K562 (cell line): Measurements from ENCODE around the gene GYG2. TPM values are rescaled to one million over a fixed set of nuclear protein-coding genes. Genes with fewer than 3 reads are reported as not detected.

Source experiments
- ATAC-seq: fragments of 200-7000 bp; cut with Tn5 transposase; 3 replicates; pipeline ENCODE4 v1.9.1; 2020; ENCODE audit warnings: moderate library complexity
- BruUV-seq: library from RNA; stranded (reverse); fragments of 400-500 nt; replicated peaks from 2 replicates; lab custom pipeline; 2021; lab: Mats Ljungman, UMichigan
- CTCF ChIA-PET: fragments of 300-600 bp; formaldehyde crosslinking; extraction: SDS; loops from one replicate; lab custom pipeline; 2021; ENCODE audit warnings: low intra/inter-chr PET ratio; lab: Yijun Ruan, JAX
- POLR2A ChIA-PET: fragments of 300-600, 350-650 bp; sonication (Branson Sonifier 250); formaldehyde crosslinking; extraction: SDS; loops from one replicate; lab custom pipeline; 2021; ENCODE audit warnings: antibody characterized with exemption, inconsistent platforms; lab: Yijun Ruan, JAX
- DNase-seq, 4 experiments: peaks; one replicate each; pipeline versions ENCODE4 v3.0.0 to v3.0.0-alpha.2; 2011 to 2018; ENCODE audit warnings: low spot score in 3 of 4, mixed read lengths in 3 of 4; ENCODE audit errors: extremely low read depth in 1 of 4
- FAIRE-seq: peaks from 2 replicates; lab custom pipeline; 2011; peaks lifted over from hg19 to GRCh38; lab: Jason Lieb, UNC
- H2AFZ ChIP-seq: 2 replicates; pipeline ENCODE4 v1.6.0; 2011; ENCODE audit warnings: low read depth, low read length, control low read depth, inconsistent platforms
- H3K27ac ChIP-seq: fragments of 200-600 bp; 3 replicates; pipeline ENCODE4 v1.8.0; 2011; ENCODE audit warnings: low read depth, mild to moderate bottlenecking, control low read depth, inconsistent platforms, low read length, moderate library complexity, mixed read lengths; ENCODE audit errors: extremely low read depth
- H3K27me3 ChIP-seq, 2 experiments: fragments of 300-600 bp in 1 of 2; 2 replicates in 1 of 2; 3 replicates in 1 of 2; pipeline versions ENCODE4 v1.6.0 to v1.8.0; 2011; ENCODE audit warnings: inconsistent platforms in 2 of 2, low read length in 2 of 2, mild to moderate bottlenecking in 1 of 2, mixed read lengths in 1 of 2, moderate library complexity in 1 of 2; ENCODE audit not compliant: control insufficient read depth in 2 of 2, insufficient read depth in 2 of 2
- H3K36me3 ChIP-seq: fragments of 300-600 bp; 3 replicates; pipeline ENCODE4 v1.8.0; 2011; ENCODE audit warnings: mild to moderate bottlenecking, low read length, inconsistent platforms; ENCODE audit not compliant: control insufficient read depth, insufficient read depth
- H3K4me1 ChIP-seq, 2 experiments: fragments of 200-600 bp in 1 of 2; replicated peaks in 1 of 2; 2 replicates in 1 of 2; 3 replicates in 1 of 2; pipeline versions ENCODE4 v1.5.1 to v1.8.0; 2011; ENCODE audit warnings: inconsistent platforms in 2 of 2, low read length in 2 of 2, mild to moderate bottlenecking in 1 of 2, mixed read lengths in 1 of 2, moderate library complexity in 1 of 2; ENCODE audit not compliant: control insufficient read depth in 2 of 2, insufficient read depth in 2 of 2
- H3K4me2 ChIP-seq: 2 replicates; pipeline ENCODE4 v1.6.1; 2011; ENCODE audit warnings: low read length, control low read depth, inconsistent platforms, mixed read lengths; ENCODE audit not compliant: insufficient read depth
- H3K4me3 ChIP-seq: fragments of 200-600 bp; sonication (generic), shearing (Covaris generic); 2 replicates; pipeline ENCODE4 v1.5.1; 2016; ENCODE audit warnings: control low read depth, inconsistent platforms
- H3K79me2 ChIP-seq: fragments of 200-600 bp; 3 replicates; pipeline ENCODE4 v1.8.0; 2011; ENCODE audit warnings: low read length, inconsistent platforms; ENCODE audit not compliant: control insufficient read depth, insufficient read depth
- H3K9ac ChIP-seq, 2 experiments: 2 replicates each; pipeline versions ENCODE4 v1.6.0 to v1.6.1; 2011; ENCODE audit warnings: low read depth in 2 of 2, low read length in 2 of 2, control low read depth in 1 of 2, inconsistent platforms in 1 of 2, mild to moderate bottlenecking in 1 of 2, mixed read lengths in 1 of 2; ENCODE audit not compliant: insufficient read depth in 1 of 2
- H3K9me1 ChIP-seq: one replicate; pipeline ENCODE4 v1.6.0; 2011; ENCODE audit warnings: inconsistent platforms, mild to moderate bottlenecking, low read length, moderate library complexity; ENCODE audit not compliant: control insufficient read depth, insufficient read depth
- H3K9me3 ChIP-seq: replicated peaks from 2 replicates; pipeline ENCODE4 v1.5.1; 2011; ENCODE audit warnings: low read depth, low read length, inconsistent platforms; ENCODE audit not compliant: control insufficient read depth, insufficient read depth
- H4K20me1 ChIP-seq: replicated peaks from 2 replicates; pipeline ENCODE4 v1.6.1; 2011; ENCODE audit warnings: low read length, inconsistent platforms, mixed read lengths; ENCODE audit not compliant: control insufficient read depth, insufficient read depth
- ELF4 ChIP-seq: fragments of 450-650 bp; formaldehyde crosslinking; IDR thresholded peaks from 2 replicates; pipeline ENCODE4 v1.4.0; 2022; ENCODE audit warnings: missing genetic modification characterization
- HDAC3 ChIP-seq: fragments of 450-650 bp; IDR thresholded peaks from 2 replicates; pipeline ENCODE4 v1.6.1; 2018; ENCODE audit warnings: borderline replicate concordance, mild to moderate bottlenecking, moderate library complexity; ENCODE audit not compliant: partially characterized antibody
- MAFK ChIP-seq: IDR thresholded peaks from 2 replicates; pipeline ENCODE4 v1.6.1; 2011; ENCODE audit warnings: low read length, improper control_type of control experiment
- NUFIP1 ChIP-seq: fragments of 450-650 bp; IDR thresholded peaks from 2 replicates; pipeline ENCODE4 v1.6.1; 2018; ENCODE audit not compliant: partially characterized antibody
- PCBP1 ChIP-seq: fragments of 200-400 bp; formaldehyde crosslinking; IDR thresholded peaks from 2 replicates; pipeline ENCODE4 v1.6.1; 2018; ENCODE audit warnings: mild to moderate bottlenecking, low read depth, low read length; ENCODE audit not compliant: poor library complexity, severe bottlenecking
- PURB ChIP-seq: sonication (generic); formaldehyde crosslinking; IDR thresholded peaks from 2 replicates; pipeline ENCODE4 v1.9.0; 2021; ENCODE audit warnings: low read depth, mild to moderate bottlenecking, missing genetic modification reagents
- RBM15 ChIP-seq: fragments of 200-400 bp; formaldehyde crosslinking; IDR thresholded peaks from 2 replicates; pipeline ENCODE4 v1.6.1; 2018; ENCODE audit warnings: mild to moderate bottlenecking, low read length, moderate library complexity; ENCODE audit not compliant: insufficient read depth
- TEAD4 ChIP-seq, 2 experiments: sonication (generic) in 1 of 2; formaldehyde crosslinking in 1 of 2; IDR thresholded peaks; 2 replicates each; pipeline versions ENCODE4 v1.6.1 to v1.8.0; 2012 to 2022; ENCODE audit warnings: borderline replicate concordance in 1 of 2, inconsistent platforms in 1 of 2, low read length in 1 of 2, mild to moderate bottlenecking in 1 of 2, missing genetic modification reagents in 1 of 2
- ZC3H11A ChIP-seq: IDR thresholded peaks from 2 replicates; pipeline ENCODE4 v1.6.1; 2012; ENCODE audit warnings: low read depth, low read length, improper control_type of control experiment
- ZNF143 ChIP-seq: sonication (generic); formaldehyde crosslinking; IDR thresholded peaks from 2 replicates; pipeline ENCODE4 v1.9.0; 2022; ENCODE audit warnings: mild to moderate bottlenecking, missing genetic modification reagents
- ZNF165 ChIP-seq: fragments of 250-450 bp; sonication (Bioruptor Pico); IDR thresholded peaks from 2 replicates; pipeline ENCODE4 v1.4.0; 2020; ENCODE audit warnings: borderline replicate concordance
- ZNF354B ChIP-seq: fragments of 250-450 bp; sonication (Bioruptor Pico); IDR thresholded peaks from 2 replicates; pipeline ENCODE4 v1.4.0; 2020
- ZNF41 ChIP-seq: fragments of 250-450 bp; sonication (Bioruptor Pico); conservative IDR thresholded peaks from 2 replicates; pipeline ENCODE4 v1.4.0; 2020; ENCODE audit warnings: mild to moderate bottlenecking
- ZNF431 ChIP-seq: sonication (generic); formaldehyde crosslinking; IDR thresholded peaks from 2 replicates; pipeline ENCODE4 v1.8.0; 2022; ENCODE audit warnings: mild to moderate bottlenecking, missing genetic modification reagents
- ZNF583 ChIP-seq: fragments of 250-450 bp; sonication (Bioruptor Pico); IDR thresholded peaks from 2 replicates; pipeline ENCODE4 v1.4.0; 2020
- WGBS: fragments of 100-300 bp; shearing (Covaris generic); methylation state at CpG from one replicate; pipeline ENCODE4 v1.1.6; 2016; ENCODE audit warnings: low coverage, mixed read lengths; ENCODE audit not compliant: insufficient coverage; ENCODE audit errors: missing lambda C conversion rate; 5-methylcytosine and 5-hydroxymethylcytosine counted together
- in situ Hi-C: fragments of 300-500 bp; cut with MboI; formaldehyde crosslinking; loops from 4 replicates; pipeline ENCODE4 v1.15.0; 2018; ENCODE audit warnings: inconsistent platforms, mixed read lengths
- intact Hi-C: fragments of 100-400 bp; cut with micrococcal nuclease; formaldehyde crosslinking; loops from 2 replicates; pipeline ENCODE4 v1.14.2; 2022
- polyA plus RNA-seq, 8 experiments: library from polyadenylated mRNA; depleted of rRNA in 4 of 8; stranded (reverse) in 5 of 8; unstranded in 3 of 8; fragments of >200 nt; fragmentation: Nextera tagmentation in 2 of 8; fragmentation: Illumina TruSeq in 1 of 8; extraction: Ambion mirVana in 2 of 8; extraction: Trizol in 1 of 8; gene quantifications; 2 replicates each; pipeline versions ENCODE4 v1.2.1 to v1.2.3, GENCODE V29; 2011 to 2014; ENCODE audit warnings: inconsistent platforms in 1 of 8, missing spikeins in 1 of 8
- total RNA-seq, 7 experiments: library from RNA; depleted of rRNA in 6 of 7; stranded (reverse); fragments of >200 nt in 6 of 7; fragmentation: Illumina TruSeq in 2 of 7; extraction: Trizol in 2 of 7; gene quantifications; 2 replicates each; pipeline versions ENCODE4 v1.2.1 to v1.2.3, GENCODE V29; 2011 to 2021; ENCODE audit warnings: low replicate concordance in 1 of 7
- TF ChIP-seq, protein P1 (sequence below), 2 experiments: fragments of 450-650 bp in 1 of 2; IDR thresholded peaks; 2 replicates each; pipeline ENCODE4 v1.6.1; 2011 to 2017; ENCODE audit warnings: low read depth in 2 of 2, antibody characterized with exemption in 1 of 2, borderline replicate concordance in 1 of 2, low read length in 1 of 2, mild to moderate bottlenecking in 1 of 2, mixed read lengths in 1 of 2; ENCODE audit not compliant: control insufficient read depth in 1 of 2
- TF ChIP-seq, protein P2 (sequence below): IDR thresholded peaks from 2 replicates; pipeline ENCODE4 v1.6.1; 2016; ENCODE audit warnings: missing genetic modification characterization, missing compliant biosample characterization

GYG2 gene
- total and polyA plus RNA-seq, 9 of the 15 experiments (the other 6 are each of a cell fraction or from before 2014, with no cell fraction given), result 0.24 to 4.4 (median 2.9) TPM

DNA sequence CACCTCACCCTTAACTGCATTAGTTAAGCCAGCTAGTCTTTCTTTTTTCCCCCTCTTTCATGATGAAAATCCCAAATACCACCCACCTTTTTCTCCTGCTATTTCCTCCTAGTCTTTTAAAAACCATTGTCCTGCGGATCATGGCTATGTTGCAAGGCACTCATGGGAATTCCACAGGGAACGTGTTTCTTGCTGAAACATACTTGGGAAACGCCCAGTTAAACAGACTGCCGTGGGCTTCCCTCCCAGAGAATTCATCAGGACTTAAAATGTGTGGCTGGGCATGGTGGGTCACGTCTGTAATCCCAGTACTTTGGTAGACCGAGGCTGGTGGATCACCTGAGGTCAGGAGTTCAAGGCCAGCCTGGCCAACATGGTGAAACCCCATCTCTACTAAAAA lies 44.7 kb upstream of the GYG2 start:
- FAIRE-seq (no peak), DNase-seq (no peak), ATAC-seq (no peak)
- ChIA-PET POLR2A (no interaction called here), CTCF (no interaction called here)
- TF ChIP-seq MAFK (no peak), ELF4 (CRISPR knock-in tag) (no peak), RBM15 (no peak), ZNF143 (CRISPR knock-in tag) (no peak), TEAD4 (IDR thresholded peaks at IDR 0.05; ENCODE audit: low read length) (no peak), TEAD4 (CRISPR knock-in tag; IDR thresholded peaks at IDR 0.05; ENCODE audit: borderline replicate concordance) (no peak), ZNF583 (CRISPR knock-in tag) (no peak), ZNF354B (CRISPR knock-in tag) (no peak), ZC3H11A (no peak), HDAC3 (no peak), PCBP1 (no peak), ZNF41 (CRISPR knock-in tag) (no peak), ZNF165 (CRISPR knock-in tag) (no peak), ZNF431 (CRISPR knock-in tag) (no peak), PURB (CRISPR knock-in tag) (no peak), NUFIP1 (no peak)
- TF ChIP-seq, protein P1, sequence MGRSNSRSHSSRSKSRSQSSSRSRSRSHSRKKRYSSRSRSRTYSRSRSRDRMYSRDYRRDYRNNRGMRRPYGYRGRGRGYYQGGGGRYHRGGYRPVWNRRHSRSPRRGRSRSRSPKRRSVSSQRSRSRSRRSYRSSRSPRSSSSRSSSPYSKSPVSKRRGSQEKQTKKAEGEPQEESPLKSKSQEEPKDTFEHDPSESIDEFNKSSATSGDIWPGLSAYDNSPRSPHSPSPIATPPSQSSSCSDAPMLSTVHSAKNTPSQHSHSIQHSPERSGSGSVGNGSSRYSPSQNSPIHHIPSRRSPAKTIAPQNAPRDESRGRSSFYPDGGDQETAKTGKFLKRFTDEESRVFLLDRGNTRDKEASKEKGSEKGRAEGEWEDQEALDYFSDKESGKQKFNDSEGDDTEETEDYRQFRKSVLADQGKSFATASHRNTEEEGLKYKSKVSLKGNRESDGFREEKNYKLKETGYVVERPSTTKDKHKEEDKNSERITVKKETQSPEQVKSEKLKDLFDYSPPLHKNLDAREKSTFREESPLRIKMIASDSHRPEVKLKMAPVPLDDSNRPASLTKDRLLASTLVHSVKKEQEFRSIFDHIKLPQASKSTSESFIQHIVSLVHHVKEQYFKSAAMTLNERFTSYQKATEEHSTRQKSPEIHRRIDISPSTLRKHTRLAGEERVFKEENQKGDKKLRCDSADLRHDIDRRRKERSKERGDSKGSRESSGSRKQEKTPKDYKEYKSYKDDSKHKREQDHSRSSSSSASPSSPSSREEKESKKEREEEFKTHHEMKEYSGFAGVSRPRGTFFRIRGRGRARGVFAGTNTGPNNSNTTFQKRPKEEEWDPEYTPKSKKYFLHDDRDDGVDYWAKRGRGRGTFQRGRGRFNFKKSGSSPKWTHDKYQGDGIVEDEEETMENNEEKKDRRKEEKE (IDR thresholded peaks at IDR 0.05; ENCODE audit: borderline replicate concordance in 1 of 2, control insufficient read depth in 1 of 2, low read depth in 2 of 2, low read length in 1 of 2), result no peak
- TF ChIP-seq, protein P2, sequence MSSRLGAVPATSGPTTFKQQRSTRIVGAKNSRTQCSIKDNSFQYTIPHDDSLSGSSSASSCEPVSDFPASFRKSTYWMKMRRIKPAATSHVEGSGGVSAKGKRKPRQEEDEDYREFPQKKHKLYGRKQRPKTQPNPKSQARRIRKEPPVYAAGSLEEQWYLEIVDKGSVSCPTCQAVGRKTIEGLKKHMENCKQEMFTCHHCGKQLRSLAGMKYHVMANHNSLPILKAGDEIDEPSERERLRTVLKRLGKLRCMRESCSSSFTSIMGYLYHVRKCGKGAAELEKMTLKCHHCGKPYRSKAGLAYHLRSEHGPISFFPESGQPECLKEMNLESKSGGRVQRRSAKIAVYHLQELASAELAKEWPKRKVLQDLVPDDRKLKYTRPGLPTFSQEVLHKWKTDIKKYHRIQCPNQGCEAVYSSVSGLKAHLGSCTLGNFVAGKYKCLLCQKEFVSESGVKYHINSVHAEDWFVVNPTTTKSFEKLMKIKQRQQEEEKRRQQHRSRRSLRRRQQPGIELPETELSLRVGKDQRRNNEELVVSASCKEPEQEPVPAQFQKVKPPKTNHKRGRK, result no peak
- Histone ChIP-seq H3K36me3 (no peaks in the 10 kb centered on the region), H3K27ac (no peak overlapping the region), H3K4me1 (no peaks in the 10 kb centered on the region; a peak in 1 of 5 replicates), H3K27me3 (no peaks in the 10 kb centered on the region; a peak in 2 of 5 replicates), H3K4me2 (no peak overlapping the region), H3K79me2 (no peaks in the 10 kb centered on the region), H2AFZ (no peak overlapping the region), H3K9me3 (no peaks in the 10 kb centered on the region), H4K20me1 (no peaks in the 10 kb centered on the region), H3K9me1 (no peaks in the 10 kb centered on the region), H3K9ac (no peak overlapping the region), H3K4me3 (no peak overlapping the region)
- intact Hi-C loops (no loop called here), in situ Hi-C loops (no loop called here)
- WGBS, result 17% methylated on average over 6 of the region's 6 CpGs
- BruUV-seq, result no TSS peak
